Fibroblast of gingiva (primary cell): ENCODE data around the gene ENPP1.
"Not testable (repeated sequence)": the region's sequence is repeated elsewhere in the genome, so short reads cannot be mapped to it uniquely, and the experiment has no call there.

Source experiments
- DNase-seq: peaks from one replicate; pipeline ENCODE4 v3.0.0-alpha.2; 2011; ENCODE audit warnings: low read depth

ENPP1 gene

GRCh38 chr6:131831392-131831791 lies 23.6 kb downstream of the ENPP1 start:
- no peak for DNase-seq

GRCh38 chr6:131831886-131832285 lies 24.1 kb downstream of the ENPP1 start:
- DNase-seq: no peak

GRCh38 chr6:131832363-131832762 lies 24.5 kb downstream of the ENPP1 start:
- DNase-seq: no peak

- no peak for DNase-seq
These were observed 30.2 kb downstream of the ENPP1 start for GRCh38 chr6:131838051-131838450.

GRCh38 chr6:131839388-131839787 lies 31.6 kb downstream of the ENPP1 start:
- no peak for DNase-seq

GRCh38 chr6:131840441-131840840 lies 32.6 kb downstream of the ENPP1 start:
- DNase-seq: no peak

- DNase-seq: no peak
These were observed 33.2 kb downstream of the ENPP1 start for GRCh38 chr6:131840936-131841583.

GRCh38 chr6:131843768-131844167 lies 35.9 kb downstream of the ENPP1 start:
- no peak for DNase-seq

GRCh38 chr6:131844243-131844841 lies 36.5 kb downstream of the ENPP1 start:
- peak; percentile 80 for DNase-seq

- DNase-seq: no peak
These were observed 38.3 kb downstream of the ENPP1 start for GRCh38 chr6:131846023-131846663.

- no peak for DNase-seq
These were observed 39.1 kb downstream of the ENPP1 start for GRCh38 chr6:131846905-131847304.

- DNase-seq: no peak
These were observed 42.0 kb downstream of the ENPP1 start for GRCh38 chr6:131849799-131850198.

- no peak for DNase-seq
These were observed 43.4 kb downstream of the ENPP1 start for GRCh38 chr6:131851049-131851769.

GRCh38 chr6:131852200-131852599 lies 44.4 kb downstream of the ENPP1 start:
- no peak for DNase-seq

- DNase-seq: no peak
These were observed 47.0 kb downstream of the ENPP1 start for GRCh38 chr6:131854803-131855202.

- DNase-seq: peak; percentile 42
These were observed 51.1 kb downstream of the ENPP1 start for GRCh38 chr6:131858765-131859415.

GRCh38 chr6:131859658-131860057 lies 51.8 kb downstream of the ENPP1 start:
- not testable (repeated sequence) for DNase-seq

- peak; percentile 87 for DNase-seq
These were observed 53.6 kb downstream of the ENPP1 start for GRCh38 chr6:131861381-131861780.

GRCh38 chr6:131862476-131862875 lies 54.7 kb downstream of the ENPP1 start:
- DNase-seq: no peak

GRCh38 chr6:131867744-131868143 lies 59.9 kb downstream of the ENPP1 start:
- DNase-seq: no peak

- DNase-seq: no peak
These were observed 61.0 kb downstream of the ENPP1 start for GRCh38 chr6:131868836-131869235.

- DNase-seq: no peak
These were observed 67.8 kb downstream of the ENPP1 start for GRCh38 chr6:131875647-131876046.
